ENCODE data around the gene CECR2. TPM values are rescaled to one million over a fixed set of nuclear protein-coding genes. Genes with fewer than 3 reads are reported as not detected.

The CECR2 gene
- total RNA-seq, 1 experiment from 2014 or later, result 4.1 TPM

GRCh38 chr22:17486313-17486712, 117.1 kb downstream of the CECR2 start:
- Histone ChIP-seq H3K4me1 (ENCODE audit: insufficient read depth, low read length, poor library complexity, severe bottlenecking) (no peaks in the 10 kb centered on the region), H3K27ac (ENCODE audit: low read depth, low read length, poor library complexity, severe bottlenecking) (no peak overlapping the region), H3K9me3 (ENCODE audit: low read depth, low read length, poor library complexity, severe bottlenecking) (no peaks in the 10 kb centered on the region), H3K27me3 (replicated peaks; ENCODE audit: insufficient read depth, low read depth, low read length, poor library complexity) (peaks cover 4% of the 10 kb centered on the region), H3K4me3 (ENCODE audit: low read depth, low read length, poor library complexity, severe bottlenecking) (no peak overlapping the region), H3K36me3 (ENCODE audit: insufficient read depth, low read length, poor library complexity, severe bottlenecking) (no peaks in the 10 kb centered on the region)
- ChIA-PET CTCF (no interaction called here), POLR2A (ENCODE audit: low non-redundant PET) (no interaction called here)
- intact Hi-C loops (cut with micrococcal nuclease; ENCODE audit: unreplicated experiment), result no loop called here
- no TSS peak for BruUV-seq (replicated peaks)
- DNase-seq (ENCODE audit: low spot score), result no peak
- TF ChIP-seq EZH2 (IDR thresholded peaks at IDR 0.05; ENCODE audit: borderline replicate concordance, low read depth, low read length, poor library complexity, severe bottlenecking) (no peak), CTCF (conservative IDR thresholded peaks at IDR 0.05; ENCODE audit: low read depth, low read length) (no peak)

- no peak for DNase-seq (ENCODE audit: low spot score)
- CTCF ChIA-PET, result no interaction called here
- TF ChIP-seq CTCF (conservative IDR thresholded peaks at IDR 0.05; ENCODE audit: low read depth, low read length) (no peak), EZH2 (IDR thresholded peaks at IDR 0.05; ENCODE audit: borderline replicate concordance, low read depth, low read length, poor library complexity, severe bottlenecking) (no peak)
- H3K36me3 ChIP-seq (ENCODE audit: insufficient read depth, low read length, poor library complexity, severe bottlenecking), result no peaks in the 10 kb centered on the region
- intact Hi-C loops (cut with micrococcal nuclease; ENCODE audit: unreplicated experiment), result no loop called here
- no peaks in the 10 kb centered on the region for H3K4me1 ChIP-seq (ENCODE audit: insufficient read depth, low read length, poor library complexity, severe bottlenecking)
- H3K9me3 ChIP-seq (ENCODE audit: low read depth, low read length, poor library complexity, severe bottlenecking), result no peaks in the 10 kb centered on the region
- BruUV-seq (replicated peaks), result no TSS peak
- no peak overlapping the region for H3K4me3 ChIP-seq (ENCODE audit: low read depth, low read length, poor library complexity, severe bottlenecking)
- peaks cover 6% of the 10 kb centered on the region for H3K27me3 ChIP-seq (replicated peaks; ENCODE audit: insufficient read depth, low read depth, low read length, poor library complexity)
- POLR2A ChIA-PET (ENCODE audit: low non-redundant PET), result no interaction called here
- no peak overlapping the region for H3K27ac ChIP-seq (ENCODE audit: low read depth, low read length, poor library complexity, severe bottlenecking)
These were observed 117.5 kb downstream of the CECR2 start for GRCh38 chr22:17486719-17487118.

GRCh38 chr22:17489101-17489500, 119.8 kb downstream of the CECR2 start:
- Histone ChIP-seq H3K4me3 (ENCODE audit: low read depth, low read length, poor library complexity, severe bottlenecking) (no peak overlapping the region), H3K4me1 (ENCODE audit: insufficient read depth, low read length, poor library complexity, severe bottlenecking) (no peaks in the 10 kb centered on the region), H3K36me3 (ENCODE audit: insufficient read depth, low read length, poor library complexity, severe bottlenecking) (no peaks in the 10 kb centered on the region), H3K27me3 (replicated peaks; ENCODE audit: insufficient read depth, low read depth, low read length, poor library complexity) (peaks cover 22% of the 10 kb centered on the region), H3K27ac (ENCODE audit: low read depth, low read length, poor library complexity, severe bottlenecking) (no peak overlapping the region), H3K9me3 (ENCODE audit: low read depth, low read length, poor library complexity, severe bottlenecking) (no peaks in the 10 kb centered on the region)
- peak; percentile 67 for DNase-seq (ENCODE audit: low spot score)
- CTCF ChIA-PET, result interaction anchor here (0.6 kb wide), 1 partner anchor 314 kb away, joined by 7 read pairs; no protein-coding TSS in a partner anchor
- no TSS peak for BruUV-seq (replicated peaks)
- no peak for TF ChIP-seq EZH2 (IDR thresholded peaks at IDR 0.05; ENCODE audit: borderline replicate concordance, low read depth, low read length, poor library complexity, severe bottlenecking)
- no peak for TF ChIP-seq CTCF (conservative IDR thresholded peaks at IDR 0.05; ENCODE audit: low read depth, low read length)
- intact Hi-C loops (cut with micrococcal nuclease; ENCODE audit: unreplicated experiment), result no loop called here
- POLR2A ChIA-PET (ENCODE audit: low non-redundant PET), result interaction anchor here (0.7 kb wide), 1 partner anchor 1596 kb away, joined by 4 read pairs; no protein-coding TSS in a partner anchor

All from A673 (cell line).